ENCODE results near the gene NXPH2. TPM values are rescaled to one million over a fixed set of nuclear protein-coding genes. Genes with fewer than 3 reads are reported as not detected.
"Not testable (repeated sequence)": the region's sequence is repeated elsewhere in the genome, so short reads cannot be mapped to it uniquely, and the experiment has no call there.

Gene NXPH2
- total RNA-seq, 4 donors from 2014 or later: not detected

DNA sequence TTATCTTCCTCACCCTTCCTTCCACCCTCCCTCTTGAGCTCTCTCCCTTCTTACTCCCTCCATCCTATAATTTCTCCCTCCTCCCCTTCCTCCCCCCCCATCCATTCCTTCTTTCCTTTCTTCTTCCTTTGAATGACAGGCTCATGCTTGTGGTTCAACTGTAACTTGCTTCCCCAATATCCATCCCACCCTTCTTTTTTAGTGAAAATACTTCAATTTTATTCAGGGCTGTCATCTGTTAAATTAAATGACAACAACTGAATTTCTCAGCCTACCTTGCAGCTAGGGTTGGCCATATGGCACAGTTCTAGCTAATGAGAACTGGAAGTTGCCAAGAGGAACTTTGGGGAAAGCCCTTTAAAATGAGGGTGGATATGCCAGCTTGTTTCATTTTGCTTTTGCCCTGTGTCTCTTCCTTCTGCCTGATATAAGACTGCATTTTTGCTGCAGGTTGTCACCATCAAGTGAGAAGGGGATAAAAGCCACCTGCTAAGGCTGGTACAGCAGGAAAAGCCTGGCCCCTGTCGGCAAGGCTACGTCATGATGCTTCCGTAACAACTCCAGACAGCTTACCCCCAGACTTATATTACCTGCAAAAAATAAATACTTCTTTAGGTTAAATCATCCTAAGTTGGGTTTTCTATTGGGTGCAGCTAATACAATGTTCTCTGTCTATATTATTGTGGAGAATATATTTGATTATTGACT lies 121.8 kb downstream of the NXPH2 start:
- no peaks in the 10 kb centered on the region for H3K4me1 ChIP-seq
- no peaks in the 10 kb centered on the region for H3K36me3 ChIP-seq
- ATAC-seq: no peak
- intact Hi-C loops (cut with DNase I; ENCODE audit: low total_unique reads) (no loop called here), in situ Hi-C loops (cut with MboI; ENCODE audit: low sequenced_read_pairs in 4 of 4) (no loop called here)
- H3K9me3 ChIP-seq: no peaks in the 10 kb centered on the region
- H3K27ac ChIP-seq: no peak overlapping the region
- H3K27me3 ChIP-seq: no peaks in the 10 kb centered on the region
- DNase-seq: no peak
- H3K4me3 ChIP-seq: no peak overlapping the region
- TF ChIP-seq POLR2A (IDR thresholded peaks at IDR 0.05): no peak
- TF ChIP-seq CTCF (IDR thresholded peaks at IDR 0.05 in 4 of 5, conservative IDR thresholded peaks at IDR 0.05 in 1 of 5): no peak

DNA sequence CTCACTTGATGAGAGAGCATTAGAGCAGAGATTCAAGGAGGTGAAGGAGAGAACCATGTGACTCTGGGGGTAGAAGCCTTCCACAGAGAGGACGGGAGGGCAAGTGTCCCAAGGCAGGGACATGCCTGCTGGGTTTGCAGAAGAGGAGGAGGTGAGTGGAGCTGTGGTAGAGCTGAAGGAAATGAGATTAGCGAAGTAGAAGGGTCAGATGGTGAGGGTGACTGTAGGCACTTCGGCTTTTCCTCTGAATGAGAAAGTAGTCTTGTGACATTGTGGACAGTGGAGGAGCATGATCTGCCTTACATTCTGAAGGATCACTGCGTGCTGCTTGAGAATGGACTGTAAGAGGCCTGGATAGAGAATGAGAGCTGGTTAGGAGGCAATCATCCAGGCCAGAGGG lies 126.0 kb downstream of the NXPH2 start:
- no peak overlapping the region for H3K4me3 ChIP-seq
- ATAC-seq: no peak
- H3K36me3 ChIP-seq: no peaks in the 10 kb centered on the region
- TF ChIP-seq POLR2A (IDR thresholded peaks at IDR 0.05): no peak
- no peak for TF ChIP-seq CTCF (IDR thresholded peaks at IDR 0.05 in 4 of 5, conservative IDR thresholded peaks at IDR 0.05 in 1 of 5)
- H3K9me3 ChIP-seq: no peaks in the 10 kb centered on the region
- DNase-seq: no peak
- in situ Hi-C loops (cut with MboI; ENCODE audit: low sequenced_read_pairs in 4 of 4) (no loop called here), intact Hi-C loops (cut with DNase I; ENCODE audit: low total_unique reads) (no loop called here)
- no peak overlapping the region for H3K27ac ChIP-seq
- no peaks in the 10 kb centered on the region for H3K4me1 ChIP-seq
- H3K27me3 ChIP-seq: no peaks in the 10 kb centered on the region

DNA sequence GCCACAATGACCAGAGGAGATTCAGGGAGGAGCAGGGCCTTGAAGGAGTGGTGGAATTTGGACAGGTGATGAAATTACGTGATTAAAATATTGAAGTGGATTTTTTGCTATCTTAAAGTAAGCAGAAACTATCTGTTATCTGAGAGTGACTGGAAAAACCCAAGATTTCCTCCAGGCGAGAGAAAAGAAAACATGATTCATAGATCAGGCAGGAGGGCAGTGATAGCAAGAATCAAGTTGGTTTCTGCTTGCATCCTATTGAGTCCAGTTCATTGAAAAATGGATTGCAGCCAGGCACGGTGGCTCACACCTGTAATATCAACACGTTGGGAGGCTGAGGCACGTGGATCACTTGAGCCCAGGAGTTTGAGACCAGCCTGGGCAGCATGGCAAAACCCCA lies 127.8 kb downstream of the NXPH2 start:
- no peak overlapping the region for H3K27ac ChIP-seq
- no peaks in the 10 kb centered on the region for H3K36me3 ChIP-seq
- no peak for ATAC-seq
- no peaks in the 10 kb centered on the region for H3K27me3 ChIP-seq
- H3K4me3 ChIP-seq: no peak overlapping the region
- intact Hi-C loops (cut with DNase I; ENCODE audit: low total_unique reads): no loop called here
- H3K4me1 ChIP-seq: no peaks in the 10 kb centered on the region
- no peak for DNase-seq
- in situ Hi-C loops (cut with MboI; ENCODE audit: low sequenced_read_pairs in 4 of 4): no loop called here
- TF ChIP-seq POLR2A (IDR thresholded peaks at IDR 0.05) (no peak), CTCF (IDR thresholded peaks at IDR 0.05 in 4 of 5, conservative IDR thresholded peaks at IDR 0.05 in 1 of 5) (no peak)
- no peaks in the 10 kb centered on the region for H3K9me3 ChIP-seq

- Histone ChIP-seq H3K4me1 (no peaks in the 10 kb centered on the region), H3K4me3 (no peak overlapping the region), H3K9me3 (no peaks in the 10 kb centered on the region), H3K27me3 (no peaks in the 10 kb centered on the region), H3K36me3 (no peaks in the 10 kb centered on the region), H3K27ac (no peak overlapping the region)
- TF ChIP-seq CTCF (IDR thresholded peaks at IDR 0.05 in 4 of 5, conservative IDR thresholded peaks at IDR 0.05 in 1 of 5): no peak
- TF ChIP-seq POLR2A (IDR thresholded peaks at IDR 0.05): no peak
- DNase-seq (no peak), ATAC-seq (no peak)
- intact Hi-C loops (cut with DNase I; ENCODE audit: low total_unique reads) (no loop called here), in situ Hi-C loops (cut with MboI; ENCODE audit: low sequenced_read_pairs in 4 of 4) (no loop called here)
Measured at GRCh38 chr2:138649571-138649970, 130.6 kb downstream of the NXPH2 start.

GRCh38 chr2:138648606-138649005 lies 131.6 kb downstream of the NXPH2 start:
- Histone ChIP-seq H3K27me3 (no peaks in the 10 kb centered on the region), H3K9me3 (no peaks in the 10 kb centered on the region), H3K4me3 (no peak overlapping the region), H3K4me1 (no peaks in the 10 kb centered on the region), H3K27ac (no peak overlapping the region), H3K36me3 (no peaks in the 10 kb centered on the region)
- DNase-seq (no peak), ATAC-seq (no peak)
- intact Hi-C loops (cut with DNase I; ENCODE audit: low total_unique reads): no loop called here
- in situ Hi-C loops (cut with MboI; ENCODE audit: low sequenced_read_pairs in 4 of 4): no loop called here
- TF ChIP-seq CTCF (IDR thresholded peaks at IDR 0.05 in 4 of 5, conservative IDR thresholded peaks at IDR 0.05 in 1 of 5) (no peak), POLR2A (IDR thresholded peaks at IDR 0.05) (no peak)

DNA sequence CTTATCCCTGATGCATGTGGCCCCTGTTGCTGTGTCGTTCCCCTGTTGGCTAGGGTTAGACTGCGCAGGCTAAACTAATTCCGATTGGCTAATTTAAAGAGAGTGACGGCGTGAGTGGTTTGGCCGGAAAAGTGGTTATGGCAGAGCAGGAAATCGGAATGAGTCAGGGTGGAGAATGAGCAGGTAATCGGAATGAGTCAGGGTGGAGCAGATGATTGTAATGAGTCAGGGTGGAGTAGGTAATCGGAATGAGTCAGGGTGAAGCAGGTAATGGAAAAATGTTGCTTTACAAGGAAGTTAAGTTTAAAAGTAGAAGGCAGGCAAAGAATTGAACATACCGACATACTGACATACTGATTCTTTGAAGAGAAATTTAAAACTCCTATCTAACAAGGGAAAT lies 135.4 kb downstream of the NXPH2 start:
- H3K36me3 ChIP-seq; H3K4me1 ChIP-seq; H3K4me3 ChIP-seq; in situ Hi-C loops (cut with MboI; ENCODE audit: low sequenced_read_pairs in 4 of 4); H3K27ac ChIP-seq; H3K27me3 ChIP-seq; DNase-seq; H3K9me3 ChIP-seq; ATAC-seq; intact Hi-C loops (cut with DNase I; ENCODE audit: low total_unique reads): not testable (repeated sequence)

All from gastrocnemius medialis (tissue), 4 donors.